Left lung (tissue), 10 donors: ENCODE measurements around the gene TENM3. TPM values are rescaled to one million over a fixed set of nuclear protein-coding genes. Genes with fewer than 3 reads are reported as not detected.
"Not testable (repeated sequence)": the region's sequence is repeated elsewhere in the genome, so short reads cannot be mapped to it uniquely, and the experiment has no call there.

ENCODE experiments used
- ATAC-seq: fragments of 200-7000 bp; cut with Tn5 transposase; one replicate; pipeline ENCODE4 v1.9.1; 2020; ENCODE audit warnings: moderate library complexity
- DNase-seq, 4 donors: peaks; one replicate each; pipeline ENCODE4 v3.0.0-alpha.2; 2013 to 2020
- H3K27ac ChIP-seq, 2 donors: fragments of 200-600 bp; sonication (generic) in 1 of 2; one replicate each; pipeline versions ENCODE4 v1.5.0 to v1.8.0; 2020 to 2021
- H3K27me3 ChIP-seq, 2 donors: fragments of 200-600 bp; sonication (generic) in 1 of 2; one replicate each; pipeline versions ENCODE4 v1.5.0 to v1.8.0; 2020 to 2021
- H3K36me3 ChIP-seq, 2 donors: fragments of 200-600 bp; sonication (generic) in 1 of 2; one replicate each; pipeline versions ENCODE4 v1.5.0 to v1.8.0; 2020 to 2021
- H3K4me1 ChIP-seq, 2 donors: fragments of 200-600 bp; one replicate each; pipeline ENCODE4 v1.8.0; 2021
- H3K4me3 ChIP-seq, 2 donors: fragments of 200-600 bp; sonication (generic) in 1 of 2; one replicate each; pipeline versions ENCODE4 v1.5.0 to v1.8.0; 2020 to 2021; ENCODE audit warnings: mild to moderate bottlenecking in 1 of 2
- H3K9me3 ChIP-seq, 2 donors: fragments of 200-600 bp; sonication (generic) in 1 of 2; one replicate each; pipeline versions ENCODE4 v1.5.0 to v1.8.0; 2020 to 2021
- CTCF ChIP-seq, 2 donors: fragments of 200-600 bp; sonication (generic) in 1 of 2; IDR thresholded peaks; one replicate each; pipeline versions ENCODE4 v1.5.0 to v1.8.0; 2021; ENCODE audit warnings: antibody characterized with exemption in 2 of 2
- intact Hi-C, 2 donors: fragments of 100-400 bp; cut with DNase I; formaldehyde crosslinking; loops; one replicate each; pipeline versions ENCODE4 v1.11.2 to v1.14.2; 2022
- polyA plus RNA-seq, 6 donors: library from polyadenylated mRNA; unstranded; fragments of 120-200 nt; gene quantifications; one replicate each; pipeline ENCODE4 v1.2.1, GENCODE V29; 2013; ENCODE audit not compliant: insufficient read length in 6 of 6
- total RNA-seq, 2 donors: library from RNA; stranded (reverse); fragmentation: NEBNext Ultra II Directional; extraction: Animal tissue kit (Norgen Biotek cat#: 25700); gene quantifications; one replicate each; pipeline ENCODE4 v1.2.1, GENCODE V29; 2021
- donor health status: DM: no; HTN: yes; CAD: no.
- donor health status: DM: no; HTN: no; CAD: no.

Gene TENM3
- total and polyA plus RNA-seq, 8 donors, result 2.2 to 5.6 (median 3.1) TPM

GRCh38 chr4:182231080-182231479 is 12.1 kb upstream of the TENM3 start:
- Histone ChIP-seq H3K27me3 (no peaks in the 10 kb centered on the region), H3K9me3 (no peaks in the 10 kb centered on the region), H3K4me1 (no peaks in the 10 kb centered on the region), H3K36me3 (no peaks in the 10 kb centered on the region), H3K27ac (no peak overlapping the region), H3K4me3 (no peak overlapping the region)
- no peak for ATAC-seq
- TF ChIP-seq CTCF (IDR thresholded peaks at IDR 0.05), result no peak
- intact Hi-C loops, result no loop called here
- no peak for DNase-seq

GRCh38 chr4:182231496-182231895 is 11.7 kb upstream of the TENM3 start:
- no peak for DNase-seq
- Histone ChIP-seq H3K27ac (no peak overlapping the region), H3K4me3 (no peak overlapping the region), H3K36me3 (no peaks in the 10 kb centered on the region), H3K4me1 (no peaks in the 10 kb centered on the region), H3K9me3 (no peaks in the 10 kb centered on the region), H3K27me3 (no peaks in the 10 kb centered on the region)
- intact Hi-C loops, result no loop called here
- no peak for TF ChIP-seq CTCF (IDR thresholded peaks at IDR 0.05)
- ATAC-seq, result no peak

- Histone ChIP-seq H3K9me3 (no peaks in the 10 kb centered on the region), H3K4me1 (no peaks in the 10 kb centered on the region), H3K27me3 (no peaks in the 10 kb centered on the region), H3K4me3 (no peak overlapping the region), H3K36me3 (no peaks in the 10 kb centered on the region), H3K27ac (no peak overlapping the region)
- no peak for TF ChIP-seq CTCF (IDR thresholded peaks at IDR 0.05)
- ATAC-seq (no peak), DNase-seq (no peak)
- intact Hi-C loops, result no loop called here
These were observed 9.7 kb upstream of the TENM3 start for GRCh38 chr4:182233310-182234090.

- no peak for DNase-seq
- intact Hi-C loops, result no loop called here
- H3K27me3 ChIP-seq, result no peaks in the 10 kb centered on the region
- no peaks in the 10 kb centered on the region for H3K9me3 ChIP-seq
- TF ChIP-seq CTCF (IDR thresholded peaks at IDR 0.05), result no peak
- no peak overlapping the region for H3K4me3 ChIP-seq
- no peak for ATAC-seq
- no peaks in the 10 kb centered on the region for H3K36me3 ChIP-seq
- H3K4me1 ChIP-seq, result no peaks in the 10 kb centered on the region
- no peak overlapping the region for H3K27ac ChIP-seq
These were observed 8.0 kb upstream of the TENM3 start for GRCh38 chr4:182235021-182235795.

GRCh38 chr4:182236186-182236585 is 7.0 kb upstream of the TENM3 start:
- Histone ChIP-seq H3K9me3 (no peaks in the 10 kb centered on the region), H3K4me3 (no peak overlapping the region), H3K27ac (no peak overlapping the region), H3K4me1 (no peaks in the 10 kb centered on the region), H3K27me3 (no peaks in the 10 kb centered on the region), H3K36me3 (no peaks in the 10 kb centered on the region)
- intact Hi-C loops, result no loop called here
- no peak for DNase-seq
- no peak for ATAC-seq
- no peak for TF ChIP-seq CTCF (IDR thresholded peaks at IDR 0.05)

- H3K4me1 ChIP-seq, ATAC-seq, DNase-seq, H3K27ac ChIP-seq, H3K27me3 ChIP-seq, intact Hi-C loops, H3K4me3 ChIP-seq, H3K36me3 ChIP-seq, H3K9me3 ChIP-seq: not testable (repeated sequence)
These were observed 6.2 kb upstream of the TENM3 start for GRCh38 chr4:182237010-182237409.
